Fibroblast of lung (primary cell): ENCODE measurements around the gene LSR.

Experiments used
- EZH2 ChIP-seq: IDR thresholded peaks from 2 replicates; pipeline ENCODE4 v1.5.1; 2012; ENCODE audit warnings: low read length, control low read depth, mild to moderate bottlenecking; ENCODE audit errors: missing control alignments
- TF ChIP-seq, protein P1 (sequence below), 2 donors: IDR thresholded peaks in 1 of 2; conservative IDR thresholded peaks in 1 of 2; 1 replicate in 1 of 2; 2 replicates in 1 of 2; pipeline ENCODE4 v1.5.1; 2011 to 2012; ENCODE audit warnings: low read length in 2 of 2, control low read depth in 1 of 2, inconsistent platforms in 1 of 2, low read depth in 1 of 2, mild to moderate bottlenecking in 1 of 2

DNA sequence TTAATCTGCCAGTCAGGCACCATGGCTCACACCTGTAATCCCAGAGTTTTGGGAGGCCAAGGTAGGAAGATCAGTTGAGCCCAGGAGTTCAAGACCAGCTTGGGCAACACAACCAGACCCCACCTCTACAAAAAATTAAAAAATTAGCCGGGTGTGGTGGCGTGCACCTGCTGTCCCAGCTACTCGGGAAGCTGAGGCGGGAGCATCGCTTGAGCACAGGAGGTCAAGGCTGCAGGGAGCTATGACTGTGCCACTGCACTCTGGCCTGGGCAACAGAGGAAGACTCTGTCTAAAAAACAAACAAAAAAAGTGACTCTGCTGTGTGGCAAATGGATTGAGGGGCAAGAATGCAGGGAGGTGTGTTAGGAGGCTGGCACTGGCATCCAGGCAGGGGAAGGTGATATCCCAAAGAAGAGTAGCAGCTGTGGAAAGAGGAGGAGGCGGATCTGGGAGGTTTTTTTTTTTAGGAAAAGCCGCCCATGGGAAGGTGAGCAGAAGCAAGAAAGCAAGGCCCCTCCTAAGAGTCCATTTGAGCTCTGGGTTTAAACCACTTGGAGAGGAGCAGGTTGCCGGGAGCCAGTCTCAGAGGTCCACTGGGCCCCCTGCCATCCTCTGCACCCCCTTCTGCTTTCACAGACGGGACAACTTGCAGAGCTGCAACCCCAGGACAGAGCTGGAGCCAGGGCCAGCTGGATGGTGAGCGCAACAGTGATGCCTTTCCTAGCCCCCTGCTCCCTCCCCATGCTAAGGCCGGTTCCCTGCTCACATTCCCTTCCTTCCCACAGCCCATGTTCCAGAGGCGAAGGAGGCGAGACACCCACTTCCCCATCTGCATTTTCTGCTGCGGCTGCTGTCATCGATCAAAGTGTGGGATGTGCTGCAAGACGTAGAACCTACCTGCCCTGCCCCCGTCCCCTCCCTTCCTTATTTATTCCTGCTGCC, 35.6 kb downstream of the LSR start:
- TF ChIP-seq, protein P1, sequence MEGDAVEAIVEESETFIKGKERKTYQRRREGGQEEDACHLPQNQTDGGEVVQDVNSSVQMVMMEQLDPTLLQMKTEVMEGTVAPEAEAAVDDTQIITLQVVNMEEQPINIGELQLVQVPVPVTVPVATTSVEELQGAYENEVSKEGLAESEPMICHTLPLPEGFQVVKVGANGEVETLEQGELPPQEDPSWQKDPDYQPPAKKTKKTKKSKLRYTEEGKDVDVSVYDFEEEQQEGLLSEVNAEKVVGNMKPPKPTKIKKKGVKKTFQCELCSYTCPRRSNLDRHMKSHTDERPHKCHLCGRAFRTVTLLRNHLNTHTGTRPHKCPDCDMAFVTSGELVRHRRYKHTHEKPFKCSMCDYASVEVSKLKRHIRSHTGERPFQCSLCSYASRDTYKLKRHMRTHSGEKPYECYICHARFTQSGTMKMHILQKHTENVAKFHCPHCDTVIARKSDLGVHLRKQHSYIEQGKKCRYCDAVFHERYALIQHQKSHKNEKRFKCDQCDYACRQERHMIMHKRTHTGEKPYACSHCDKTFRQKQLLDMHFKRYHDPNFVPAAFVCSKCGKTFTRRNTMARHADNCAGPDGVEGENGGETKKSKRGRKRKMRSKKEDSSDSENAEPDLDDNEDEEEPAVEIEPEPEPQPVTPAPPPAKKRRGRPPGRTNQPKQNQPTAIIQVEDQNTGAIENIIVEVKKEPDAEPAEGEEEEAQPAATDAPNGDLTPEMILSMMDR (conservative IDR thresholded peaks at IDR 0.05 in 1 of 2, IDR thresholded peaks at IDR 0.05 in 1 of 2; ENCODE audit: low read depth in 1 of 2, low read length in 2 of 2): no peak
- no peak for TF ChIP-seq EZH2
